LHCN-M2 (cell line): Measurements from ENCODE around the gene UCHL5. TPM values are rescaled to one million over a fixed set of nuclear protein-coding genes. Genes with fewer than 3 reads are reported as not detected.
"Not testable (repeated sequence)": the region's sequence is repeated elsewhere in the genome, so short reads cannot be mapped to it uniquely, and the experiment has no call there.

ENCODE experiments used
- DNase-seq: peaks from one replicate; pipeline ENCODE4 v3.0.0-alpha.2; 2012; ENCODE audit warnings: low read depth
- total RNA-seq: library from RNA; depleted of rRNA; stranded (reverse); fragments of >200 nt; gene quantifications from 2 replicates; pipeline ENCODE4 v1.2.3, GENCODE V29; 2014

Gene UCHL5
- total RNA-seq, 1 experiment from 2014 or later, result 40.3 TPM

GRCh38 chr1:193065954-193066353 lies 6.8 kb upstream of the UCHL5 start:
- no peak for DNase-seq

GRCh38 chr1:193062698-193063463 lies 3.7 kb upstream of the UCHL5 start:
- peak; percentile 45 for DNase-seq

- peak; percentile 38 for DNase-seq
Measured at GRCh38 chr1:193060938-193061337, 1.8 kb upstream of the UCHL5 start.

- no peak for DNase-seq
Measured at GRCh38 chr1:193060406-193060805, 1.2 kb upstream of the UCHL5 start.

- no peak for DNase-seq
Measured at GRCh38 chr1:193060115-193060403, 899 bp upstream of the UCHL5 start.

GRCh38 chr1:193058529-193059281 lies 455 bp downstream of the UCHL5 start:
- DNase-seq, result peak; percentile 42

- DNase-seq, result no peak
Measured at GRCh38 chr1:193054169-193054675, 4.9 kb downstream of the UCHL5 start.

- DNase-seq, result not testable (repeated sequence)
Measured at GRCh38 chr1:193048913-193049312, 10.2 kb downstream of the UCHL5 start.

- no peak for DNase-seq
Measured at GRCh38 chr1:193042766-193043691, 16.1 kb downstream of the UCHL5 start.

GRCh38 chr1:193040011-193040410 lies 19.1 kb downstream of the UCHL5 start:
- DNase-seq, result no peak

GRCh38 chr1:193036337-193037047 lies 22.7 kb downstream of the UCHL5 start:
- no peak for DNase-seq

- DNase-seq, result no peak
Measured at GRCh38 chr1:193033610-193034009, 25.6 kb downstream of the UCHL5 start.

- not testable (repeated sequence) for DNase-seq
Measured at GRCh38 chr1:193032643-193033427, 26.3 kb downstream of the UCHL5 start.

GRCh38 chr1:193031431-193031830 lies 27.7 kb downstream of the UCHL5 start:
- DNase-seq, result peak; percentile 19

- DNase-seq, result no peak
Measured at GRCh38 chr1:193030280-193030679, 28.9 kb downstream of the UCHL5 start.

GRCh38 chr1:193025218-193025617 lies 33.9 kb downstream of the UCHL5 start:
- DNase-seq, result no peak

- peak; percentile 60 for DNase-seq
Measured at GRCh38 chr1:193019442-193020026, 39.6 kb downstream of the UCHL5 start.

- DNase-seq, result no peak
Measured at GRCh38 chr1:193016788-193017187, 42.4 kb downstream of the UCHL5 start.

GRCh38 chr1:193014400-193014799 lies 44.8 kb downstream of the UCHL5 start:
- no peak for DNase-seq

- DNase-seq, result no peak
Measured at GRCh38 chr1:193013707-193014106, 45.5 kb downstream of the UCHL5 start.
